OCI-LY1 (cell line): Measurements from ENCODE around the gene LPIN1.

Experiments used
- EZH2 ChIP-seq: fragments of 200-600 bp; sonication (generic), shearing (Covaris generic); IDR thresholded peaks from 2 replicates; pipeline ENCODE4 v1.8.0; 2017; ENCODE audit warnings: borderline replicate concordance, mixed run types, mild to moderate bottlenecking, antibody characterized with exemption, low read length, moderate library complexity, mixed read lengths
- TF ChIP-seq, protein P1 (sequence below): fragments of 200-600 bp; sonication (generic), shearing (Covaris generic); IDR thresholded peaks from 2 replicates; pipeline ENCODE4 v1.5.1; 2017; ENCODE audit warnings: mild to moderate bottlenecking, antibody characterized with exemption, low read length, moderate library complexity, mixed read lengths

DNA sequence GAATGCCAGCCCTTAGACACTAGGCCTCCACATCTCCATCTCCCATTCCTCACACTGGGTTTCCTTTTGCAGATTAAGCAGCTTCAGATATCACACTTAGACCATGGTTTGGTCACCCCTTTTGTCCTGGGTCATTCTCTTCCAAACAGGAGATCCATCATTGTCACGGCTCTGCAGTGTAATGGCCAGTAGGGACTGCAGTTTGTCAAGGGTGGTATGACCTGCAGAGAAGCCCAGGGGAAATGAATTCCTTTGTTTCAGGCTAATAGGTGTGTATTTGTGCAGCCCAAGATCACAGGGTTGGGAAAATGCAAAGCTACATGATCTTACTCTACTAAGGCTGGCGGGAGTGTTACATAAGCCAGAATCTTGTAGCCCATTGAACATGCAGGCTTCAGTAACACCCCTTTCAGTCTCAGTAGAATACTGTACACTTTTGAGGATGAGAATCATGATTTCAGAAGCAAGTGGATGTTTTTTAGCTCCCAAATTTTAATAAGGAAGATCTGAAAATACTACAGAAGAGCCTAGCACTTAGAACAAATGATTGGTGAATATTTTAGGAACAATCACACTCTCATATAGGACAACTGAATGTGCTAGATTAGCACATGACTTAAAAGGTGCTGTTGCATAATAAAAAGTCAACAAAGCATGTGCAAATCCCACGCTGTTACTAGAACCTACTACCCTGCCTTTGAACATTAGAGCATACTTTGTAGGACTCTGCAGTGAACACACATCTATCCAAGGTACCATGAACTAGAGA, 24.0 kb upstream of the LPIN1 start:
- TF ChIP-seq, protein P1, sequence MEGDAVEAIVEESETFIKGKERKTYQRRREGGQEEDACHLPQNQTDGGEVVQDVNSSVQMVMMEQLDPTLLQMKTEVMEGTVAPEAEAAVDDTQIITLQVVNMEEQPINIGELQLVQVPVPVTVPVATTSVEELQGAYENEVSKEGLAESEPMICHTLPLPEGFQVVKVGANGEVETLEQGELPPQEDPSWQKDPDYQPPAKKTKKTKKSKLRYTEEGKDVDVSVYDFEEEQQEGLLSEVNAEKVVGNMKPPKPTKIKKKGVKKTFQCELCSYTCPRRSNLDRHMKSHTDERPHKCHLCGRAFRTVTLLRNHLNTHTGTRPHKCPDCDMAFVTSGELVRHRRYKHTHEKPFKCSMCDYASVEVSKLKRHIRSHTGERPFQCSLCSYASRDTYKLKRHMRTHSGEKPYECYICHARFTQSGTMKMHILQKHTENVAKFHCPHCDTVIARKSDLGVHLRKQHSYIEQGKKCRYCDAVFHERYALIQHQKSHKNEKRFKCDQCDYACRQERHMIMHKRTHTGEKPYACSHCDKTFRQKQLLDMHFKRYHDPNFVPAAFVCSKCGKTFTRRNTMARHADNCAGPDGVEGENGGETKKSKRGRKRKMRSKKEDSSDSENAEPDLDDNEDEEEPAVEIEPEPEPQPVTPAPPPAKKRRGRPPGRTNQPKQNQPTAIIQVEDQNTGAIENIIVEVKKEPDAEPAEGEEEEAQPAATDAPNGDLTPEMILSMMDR: no peak
- no peak for TF ChIP-seq EZH2
